NT2/D1 (cell line): ENCODE measurements around the gene CARMIL1.

Source experiments
- YY1 ChIP-seq: IDR thresholded peaks from 2 replicates; pipeline ENCODE4 v1.6.1; 2011; ENCODE audit not compliant: insufficient read length, insufficient read depth
- ZNF274 ChIP-seq: IDR thresholded peaks from 2 replicates; pipeline ENCODE4 v1.6.1; 2011; ENCODE audit warnings: mild to moderate bottlenecking, low read depth, low read length

DNA sequence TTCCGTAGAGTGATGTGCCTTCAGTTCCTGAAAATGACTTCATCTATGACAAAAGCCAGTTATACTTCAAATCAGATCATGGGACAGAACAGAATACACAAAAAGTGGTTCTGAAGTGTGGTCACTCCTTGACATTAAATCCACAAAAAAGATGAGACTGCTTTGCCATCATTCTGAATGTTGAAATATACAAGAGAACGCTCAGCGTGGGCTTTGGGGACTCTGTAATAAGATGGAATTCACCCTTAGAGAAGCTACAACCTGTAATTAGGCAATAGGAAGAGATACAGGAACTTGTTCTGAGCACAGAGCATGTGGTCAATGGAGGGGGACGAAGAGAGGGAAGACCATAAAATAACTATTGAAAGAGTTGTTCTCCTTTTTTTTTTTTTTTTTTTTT, 184.3 kb downstream of the CARMIL1 start:
- TF ChIP-seq ZNF274 = no peak
- TF ChIP-seq YY1 = no peak
